GM12878 (cell line): ENCODE results near the gene TLE2. TPM values are rescaled to one million over a fixed set of nuclear protein-coding genes. Genes with fewer than 3 reads are reported as not detected.

Source experiments
- ATAC-seq: fragments of 200-7000 bp; cut with Tn5 transposase; 3 replicates; pipeline ENCODE4 v1.9.1; 2020; ENCODE audit warnings: mild to moderate bottlenecking, moderate library complexity
- Bru-seq: library from RNA; stranded (reverse); fragments of 400-500 nt; gene quantifications from one replicate; lab custom pipeline; 2021; lab: Mats Ljungman, UMichigan
- BruChase-seq, 2 experiments: library from RNA; stranded (reverse); fragments of 400-500 nt; gene quantifications; one replicate each; lab custom pipeline; 2021; lab: Mats Ljungman, UMichigan
- BruUV-seq: library from RNA; stranded (reverse); fragments of 400-500 nt; replicated peaks from 2 replicates; lab custom pipeline; 2021; lab: Mats Ljungman, UMichigan
- CTCF ChIA-PET: fragments of 300-600 bp; sonication (Branson Sonifier 250); formaldehyde crosslinking; extraction: SDS; loops from one replicate; lab custom pipeline; 2021; ENCODE audit warnings: inconsistent platforms; lab: Yijun Ruan, JAX
- POLR2A ChIA-PET: fragments of 350-600 bp; formaldehyde crosslinking; extraction: SDS; loops from one replicate; lab custom pipeline; 2021; ENCODE audit warnings: inconsistent platforms; lab: Charles Lee
- RAD21 ChIA-PET: fragments of 300-600 bp; sonication (Branson Sonifier 250); formaldehyde crosslinking; loops from one replicate; lab custom pipeline; 2023; ENCODE audit warnings: antibody characterized with exemption; ENCODE audit not compliant: unreplicated experiment; lab: Charles Lee
- SMC1A ChIA-PET: fragments of 300-600 bp; sonication (Branson Sonifier 250); formaldehyde crosslinking; loops from one replicate; lab custom pipeline; 2023; ENCODE audit not compliant: unreplicated experiment, uncharacterized antibody; lab: Charles Lee
- DNase-seq: peaks from one replicate; pipeline ENCODE4 v3.0.0-alpha.2; 2011; ENCODE audit warnings: low read depth, low spot score
- FAIRE-seq: peaks from 3 replicates; lab custom pipeline; 2011; peaks lifted over from hg19 to GRCh38; lab: Jason Lieb, UNC
- H2AFZ ChIP-seq: 2 replicates; pipeline ENCODE4 v1.6.0; 2011; ENCODE audit warnings: low read depth, low read length, control low read depth; ENCODE audit not compliant: control insufficient read depth
- H3K27ac ChIP-seq: 2 replicates; pipeline ENCODE4 v1.5.1; 2011; ENCODE audit warnings: control low read depth; ENCODE audit not compliant: control insufficient read depth, insufficient read depth
- H3K27me3 ChIP-seq, 2 experiments: replicated peaks in 1 of 2; 2 replicates each; pipeline versions ENCODE4 v1.6.0 to v1.6.1; 2011; ENCODE audit warnings: low read length in 1 of 2; ENCODE audit not compliant: control insufficient read depth in 2 of 2, insufficient read depth in 2 of 2
- H3K36me3 ChIP-seq, 2 experiments: 2 replicates each; pipeline ENCODE4 v1.5.1; 2011; ENCODE audit warnings: low read length in 1 of 2; ENCODE audit not compliant: control insufficient read depth in 2 of 2, insufficient read depth in 2 of 2
- H3K4me1 ChIP-seq: 2 replicates; pipeline ENCODE4 v1.6.1; 2011; ENCODE audit warnings: mild to moderate bottlenecking, low read length, moderate library complexity, mixed read lengths; ENCODE audit not compliant: control insufficient read depth, insufficient read depth
- H3K4me2 ChIP-seq: 2 replicates; pipeline ENCODE4 v1.6.0; 2011; ENCODE audit warnings: control low read depth; ENCODE audit not compliant: control insufficient read depth, insufficient read depth
- H3K4me3 ChIP-seq: fragments of 200-600 bp; sonication (generic); 2 replicates; pipeline ENCODE4 v1.5.1; 2016
- H3K79me2 ChIP-seq: 2 replicates; pipeline ENCODE4 v1.6.0; 2011; ENCODE audit warnings: low read length; ENCODE audit not compliant: control insufficient read depth, insufficient read depth
- H3K9ac ChIP-seq: 2 replicates; pipeline ENCODE4 v1.8.0; 2011; ENCODE audit warnings: low read length, control low read depth, mixed read lengths; ENCODE audit not compliant: control insufficient read depth, insufficient read depth
- H3K9me3 ChIP-seq: replicated peaks from 3 replicates; pipeline ENCODE4 v1.5.1; 2011; ENCODE audit warnings: mild to moderate bottlenecking, low read length; ENCODE audit not compliant: control insufficient read depth, insufficient read depth
- H4K20me1 ChIP-seq: 2 replicates; pipeline ENCODE4 v1.6.0; 2011; ENCODE audit not compliant: control insufficient read depth, insufficient read depth
- GABPA ChIP-seq: IDR thresholded peaks from 2 replicates; pipeline ENCODE4 v1.6.1; 2014; ENCODE audit warnings: antibody characterized with exemption, low read depth, mild to moderate bottlenecking, inconsistent platforms
- HDAC6 ChIP-seq: fragments of 200-600 bp; sonication (generic); IDR thresholded peaks from one replicate; pipeline ENCODE4 v1.8.0; 2017; ENCODE audit warnings: antibody characterized with exemption; ENCODE audit not compliant: unreplicated experiment
- MTA2 ChIP-seq: fragments of 450-650 bp; IDR thresholded peaks from 2 replicates; pipeline ENCODE4 v1.6.1; 2016; ENCODE audit warnings: low read depth, mild to moderate bottlenecking, moderate library complexity
- NFXL1 ChIP-seq: fragments of 450-650 bp; IDR thresholded peaks from 2 replicates; pipeline ENCODE4 v1.6.1; 2017; ENCODE audit warnings: antibody characterized with exemption, mild to moderate bottlenecking, borderline replicate concordance
- RCOR1 ChIP-seq: conservative IDR thresholded peaks from 2 replicates; pipeline ENCODE4 v1.6.1; 2012; ENCODE audit warnings: low read depth, low read length, improper control_type of control experiment
- SMAD1 ChIP-seq: fragments of 450-650 bp; IDR thresholded peaks from 2 replicates; pipeline ENCODE4 v1.6.1; 2018; ENCODE audit warnings: mild to moderate bottlenecking, low read depth; ENCODE audit not compliant: partially characterized antibody
- STAT1 ChIP-seq: fragments of 450-650 bp; conservative IDR thresholded peaks from 2 replicates; pipeline ENCODE4 v1.6.1; 2014; ENCODE audit warnings: antibody characterized with exemption, mild to moderate bottlenecking
- TAF1 ChIP-seq: IDR thresholded peaks from 2 replicates; pipeline ENCODE4 v1.6.1; 2011; ENCODE audit warnings: mild to moderate bottlenecking, low read depth, low read length, borderline replicate concordance
- TBL1XR1 ChIP-seq: IDR thresholded peaks from 2 replicates; pipeline ENCODE4 v1.6.1; 2012; ENCODE audit warnings: low read depth, low read length, improper control_type of control experiment
- WGBS: methylation state at CpG from one replicate; pipeline ENCODE4 v1.1.6; 2016; ENCODE audit warnings: low lambda C conversion rate; ENCODE audit not compliant: insufficient replicate concordance, insufficient coverage; ENCODE audit errors: missing lambda C conversion rate; 5-methylcytosine and 5-hydroxymethylcytosine counted together
- in situ Hi-C: fragments of 300-500 bp; cut with MboI; formaldehyde crosslinking; loops from 9 replicates; pipeline ENCODE4 v1.14.3; 2018; ENCODE audit warnings: mixed read lengths
- intact Hi-C: fragments of 100-400 bp; cut with micrococcal nuclease; formaldehyde crosslinking; loops from one replicate; pipeline ENCODE4 v1.14.2; 2022; ENCODE audit not compliant: unreplicated experiment
- long read RNA-seq, 2 experiments: library from polyadenylated mRNA; unstranded; transcript quantifications; one replicate each; pipeline ENCODE4 v2.0.0, GENCODE V29; 2019 to 2020
- polyA minus RNA-seq, 3 experiments: library from RNA; depleted of rRNA, polyadenylated mRNA; stranded (reverse); fragments of >200 nt; gene quantifications; 2 replicates each; pipeline ENCODE4 v1.2.3, GENCODE V29; 2011
- polyA plus RNA-seq, 11 experiments: library from polyadenylated mRNA; depleted of rRNA in 4 of 11; unstranded in 6 of 11; stranded (reverse) in 5 of 11; fragments of >200 nt; fragmentation: Nextera tagmentation in 4 of 11; fragmentation: Illumina TruSeq in 1 of 11; extraction: Ambion mirVana in 4 of 11; extraction: Trizol in 1 of 11; gene quantifications; 1 replicate in 1 of 11; 2 replicates in 10 of 11; pipeline versions ENCODE4 v1.2.1 to v1.2.3, GENCODE V29; 2011 to 2016; ENCODE audit warnings: inconsistent platforms in 2 of 11, missing spikeins in 2 of 11, low read depth in 1 of 11
- total RNA-seq, 4 experiments: library from RNA; depleted of rRNA in 3 of 4; stranded (reverse); fragments of >200 nt in 3 of 4; fragmentation: Illumina TruSeq in 1 of 4; extraction: Trizol in 1 of 4; gene quantifications; 2 replicates each; pipeline versions ENCODE4 v1.2.1 to v1.2.3, GENCODE V29; 2013 to 2021
- TF ChIP-seq, protein P1 (sequence below): fragments of 450-650 bp; IDR thresholded peaks from 2 replicates; pipeline ENCODE4 v1.6.1; 2017; ENCODE audit warnings: mild to moderate bottlenecking, low read depth, inconsistent platforms; ENCODE audit not compliant: poor library complexity, severe bottlenecking

TLE2 gene
- total RNA-seq (2013; cell fraction: nucleolus; rRNA removed) = 0.83 and 1.6 TPM in 2 replicates
- total RNA-seq (2014; rRNA removed) = not detected in 2 replicates
- not detected in 2 replicates for total RNA-seq (2014; rRNA removed; fragmentation: Illumina TruSeq; extraction: Trizol)
- total RNA-seq (2021) = 0.21 and 1.1 TPM in 2 replicates
- 0.52 TPM for polyA plus RNA-seq (2011; ENCODE audit: low read depth)
- polyA plus RNA-seq (2011; rRNA removed) = not detected in 2 replicates
- 0.13 and 0.19 TPM in 2 replicates for polyA plus RNA-seq (2011; cell fraction: cytosol; rRNA removed)
- polyA plus RNA-seq (2011; cell fraction: nucleus; rRNA removed) = 0.39 and 1.2 TPM in 2 replicates
- polyA plus RNA-seq (2012) = 0.27 and 0.43 TPM in 2 replicates
- polyA plus RNA-seq (2014; fragmentation: Illumina TruSeq; extraction: Trizol) = 0.21 TPM in 1 of 2 replicates, not detected in the other
- polyA plus RNA-seq (2014; fragmentation: Nextera tagmentation; extraction: Ambion mirVana) = under 1 TPM in 1 of 2 experiments, not detected in 1; 0.09 TPM
- polyA plus RNA-seq (2014; rRNA removed) = 0.05 and 0.48 TPM in 2 replicates
- under 1 TPM in 1 of 2 experiments, not detected in 1; 0.11 TPM for polyA plus RNA-seq (2016; fragmentation: Nextera tagmentation; extraction: Ambion mirVana)
- polyA minus RNA-seq (2011; rRNA and poly(A)+ RNA removed) = 0.29 TPM in 1 of 2 replicates, not detected in the other
- polyA minus RNA-seq (2011; cell fraction: cytosol; rRNA and poly(A)+ RNA removed) = not detected in 2 replicates
- 0.19 and 0.24 TPM in 2 replicates for polyA minus RNA-seq (2011; cell fraction: nucleus; rRNA and poly(A)+ RNA removed)
- Bru-seq, nascent RNA = percentile 20 among the genes with signal in this experiment
- percentile 15 among the genes with signal in this experiment for BruChase-seq, experiment 1, labeled RNA remaining after a 6-hour chase
- percentile 14 among the genes with signal in this experiment for BruChase-seq, experiment 2, labeled RNA remaining after a 2-hour chase
- long read RNA-seq, experiment 1, partial matches to known transcripts = 0 of 1 reads
- long read RNA-seq, experiment 1, other reads (novel, unspliced or antisense) = 1 of 1 reads
- long read RNA-seq, experiment 2 = 0 reads

DNA sequence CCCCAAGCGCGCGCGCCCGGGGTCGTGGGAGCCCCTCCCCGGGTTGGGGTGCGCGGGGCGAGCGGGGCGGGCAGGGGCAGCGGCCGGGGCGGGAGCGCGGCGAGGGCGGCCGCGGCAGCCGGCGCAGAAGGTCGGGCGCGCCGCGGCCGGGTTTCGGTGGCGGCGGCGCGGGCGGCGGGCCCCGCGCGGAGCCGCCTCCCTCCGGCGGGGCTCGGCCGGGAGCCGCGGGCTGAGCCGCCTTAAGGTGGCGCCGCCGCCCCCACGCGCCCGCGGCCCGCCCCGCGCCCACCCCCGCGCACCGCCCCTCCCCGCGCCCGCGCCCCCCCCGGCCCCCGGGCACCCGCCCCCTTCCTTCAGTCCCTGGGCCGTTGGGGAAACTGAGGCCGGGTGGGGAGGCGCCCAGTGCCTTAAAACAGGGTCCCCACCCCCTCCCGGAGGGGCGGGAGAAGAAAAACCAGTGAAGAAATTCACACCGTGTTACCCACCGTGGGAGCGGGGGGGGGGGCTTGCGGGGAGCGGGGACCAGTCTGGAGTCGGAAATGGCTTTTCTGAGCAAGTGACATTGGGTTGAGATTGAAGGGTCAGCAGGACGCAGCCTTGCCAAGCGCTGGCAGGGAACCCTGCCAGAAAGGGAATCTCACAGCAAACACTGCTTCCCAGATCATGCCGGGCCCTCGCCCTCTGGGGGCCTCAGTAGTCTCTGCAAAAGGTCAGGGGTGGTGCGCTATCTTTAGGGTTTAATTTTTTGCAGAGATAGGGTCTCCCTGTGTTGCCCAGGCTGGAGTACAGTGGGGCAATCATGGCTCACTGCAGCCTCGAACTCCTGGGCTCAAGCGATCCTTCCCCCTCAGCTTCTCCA is at the start of gene TLE2:
Gene TLE2 (minus strand): TSS at position 216 of the 859 bp plus-strand sequence. CDS start 376 bp downstream, outside the sequence.
- TF ChIP-seq MTA2 (no peak), TAF1 (no peak), STAT1 (no peak), NFXL1 (no peak), TBL1XR1 (no peak), HDAC6 (no peak), GABPA (no peak), RCOR1 (no peak), SMAD1 (no peak)
- TF ChIP-seq, protein P1, sequence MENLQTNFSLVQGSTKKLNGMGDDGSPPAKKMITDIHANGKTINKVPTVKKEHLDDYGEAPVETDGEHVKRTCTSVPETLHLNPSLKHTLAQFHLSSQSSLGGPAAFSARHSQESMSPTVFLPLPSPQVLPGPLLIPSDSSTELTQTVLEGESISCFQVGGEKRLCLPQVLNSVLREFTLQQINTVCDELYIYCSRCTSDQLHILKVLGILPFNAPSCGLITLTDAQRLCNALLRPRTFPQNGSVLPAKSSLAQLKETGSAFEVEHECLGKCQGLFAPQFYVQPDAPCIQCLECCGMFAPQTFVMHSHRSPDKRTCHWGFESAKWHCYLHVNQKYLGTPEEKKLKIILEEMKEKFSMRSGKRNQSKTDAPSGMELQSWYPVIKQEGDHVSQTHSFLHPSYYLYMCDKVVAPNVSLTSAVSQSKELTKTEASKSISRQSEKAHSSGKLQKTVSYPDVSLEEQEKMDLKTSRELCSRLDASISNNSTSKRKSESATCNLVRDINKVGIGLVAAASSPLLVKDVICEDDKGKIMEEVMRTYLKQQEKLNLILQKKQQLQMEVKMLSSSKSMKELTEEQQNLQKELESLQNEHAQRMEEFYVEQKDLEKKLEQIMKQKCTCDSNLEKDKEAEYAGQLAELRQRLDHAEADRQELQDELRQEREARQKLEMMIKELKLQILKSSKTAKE = no peak
- ChIA-PET RAD21 (no interaction called here), CTCF (no interaction called here), SMC1A (no interaction called here), POLR2A (no interaction called here)
- peaks cover 12 to 21% of the 10 kb centered on the region in 2 experiments for H3K27me3 ChIP-seq
- H3K9ac ChIP-seq = no peak within 1 kb of the TSS
- ATAC-seq = no peak
- 26% methylated on average over 8 of the region's 85 CpGs for WGBS
- DNase-seq = no peak
- H4K20me1 ChIP-seq = no peaks in the 10 kb centered on the region
- H3K4me2 ChIP-seq = peak within 1 kb of the TSS; percentile 33
- H3K9me3 ChIP-seq = peaks cover 3% of the 10 kb centered on the region; the same call in 2 of the 3 replicates
- intact Hi-C loops (no loop called here), in situ Hi-C loops (no loop called here)
- H3K27ac ChIP-seq = no peak within 1 kb of the TSS
- no peak for FAIRE-seq
- H3K36me3 ChIP-seq = no peaks in the 10 kb centered on the region
- no peak within 1 kb of the TSS for H2AFZ ChIP-seq
- no peaks in the 10 kb centered on the region for H3K79me2 ChIP-seq
- no peaks in the 10 kb centered on the region for H3K4me1 ChIP-seq
- no TSS peak for BruUV-seq
- H3K4me3 ChIP-seq = no peak within 1 kb of the TSS; the same call in 1 of the 2 replicates
